ENCODE measurements around the gene HTR3E.

Gene HTR3E

DNA sequence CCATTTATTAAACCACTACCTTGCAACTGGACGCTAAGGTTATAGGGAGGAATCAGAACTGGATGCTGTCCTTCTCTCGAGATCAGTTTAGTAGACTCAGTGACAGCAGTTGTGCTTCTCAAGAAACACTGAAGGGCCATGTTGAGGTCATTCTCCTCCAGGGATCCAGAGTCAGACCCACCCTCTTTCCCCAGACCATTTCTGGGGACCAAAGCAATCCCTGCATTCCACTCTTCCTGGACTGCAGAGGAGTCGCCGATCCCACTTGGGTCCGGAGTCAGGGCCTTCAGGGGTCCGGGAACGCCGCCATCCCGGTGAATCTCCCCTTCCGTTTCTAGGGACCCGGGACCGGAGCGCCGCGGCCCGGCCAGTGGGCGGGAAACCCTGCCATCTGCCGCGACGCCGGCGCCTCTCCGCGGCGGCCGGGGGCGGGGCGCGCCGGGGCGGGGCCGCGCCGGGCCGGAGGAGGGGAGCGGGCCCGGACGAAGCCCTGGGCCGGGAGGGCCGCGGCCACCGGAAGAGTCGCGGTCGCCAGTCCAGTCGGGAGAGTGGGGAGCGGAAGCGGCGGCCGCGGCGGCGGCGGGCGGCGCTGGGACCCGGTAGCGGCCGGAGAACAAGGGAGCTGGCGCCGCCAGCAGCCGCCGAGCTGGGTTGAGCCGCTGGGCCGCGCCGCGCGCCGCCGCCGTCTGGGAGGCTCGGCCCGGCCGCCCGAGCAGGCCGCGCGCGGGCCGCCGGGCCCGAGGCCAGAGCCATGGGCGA, 58.2 kb downstream of the HTR3E start, which contains the start of gene DVL3:
Gene DVL3 (plus strand): TSS at position 493 of the 759 bp plus-strand sequence. CDS start 259 bp downstream, at position 752.
- peak in 48 of 56 donors; percentile 19 to 79 (median 53) for DNase-seq

DNA sequence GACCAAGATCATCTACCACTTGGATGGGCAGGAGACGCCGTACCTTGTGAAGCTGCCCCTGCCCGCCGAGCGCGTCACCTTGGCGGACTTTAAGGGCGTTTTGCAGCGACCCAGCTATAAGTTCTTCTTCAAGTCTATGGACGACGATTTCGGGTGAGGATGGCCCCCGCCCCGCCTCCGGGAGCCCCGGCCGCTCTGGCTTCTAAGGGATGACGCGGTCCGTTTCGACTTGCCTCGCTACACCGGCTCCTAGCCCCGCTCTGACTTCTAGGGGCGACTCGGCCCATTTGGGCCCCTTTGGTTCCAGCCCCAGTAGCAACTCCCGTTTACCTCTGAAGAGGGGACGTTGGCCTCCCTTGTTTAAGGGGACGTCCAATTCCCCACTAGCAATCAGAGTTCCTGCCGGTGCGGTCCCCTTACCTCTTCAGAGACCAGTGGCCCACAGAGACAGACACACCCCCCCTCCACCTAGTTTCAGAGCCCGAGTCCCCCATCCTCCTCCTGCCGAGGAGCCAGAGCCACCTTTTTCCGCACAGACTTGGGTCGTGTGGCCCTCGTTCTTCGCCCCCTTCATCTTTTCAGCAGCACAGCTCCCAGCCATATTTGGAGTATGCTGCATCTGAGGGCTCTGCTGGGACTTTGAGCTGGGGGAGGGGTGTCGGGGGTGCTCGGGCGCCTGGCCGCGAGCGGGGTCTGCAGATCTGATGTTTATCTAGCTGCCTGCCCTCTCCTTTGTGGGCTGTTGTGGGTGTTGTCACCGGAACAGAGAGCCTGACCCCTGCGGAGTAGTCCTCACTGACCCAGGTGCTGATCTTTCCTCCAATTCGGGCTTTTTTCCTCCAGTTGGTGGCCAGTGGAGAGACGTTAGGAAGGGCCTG, 59.0 kb downstream of the HTR3E start:
- DNase-seq: peak in 23 of 56 donors; percentile 35 to 68 (median 45)

DNA sequence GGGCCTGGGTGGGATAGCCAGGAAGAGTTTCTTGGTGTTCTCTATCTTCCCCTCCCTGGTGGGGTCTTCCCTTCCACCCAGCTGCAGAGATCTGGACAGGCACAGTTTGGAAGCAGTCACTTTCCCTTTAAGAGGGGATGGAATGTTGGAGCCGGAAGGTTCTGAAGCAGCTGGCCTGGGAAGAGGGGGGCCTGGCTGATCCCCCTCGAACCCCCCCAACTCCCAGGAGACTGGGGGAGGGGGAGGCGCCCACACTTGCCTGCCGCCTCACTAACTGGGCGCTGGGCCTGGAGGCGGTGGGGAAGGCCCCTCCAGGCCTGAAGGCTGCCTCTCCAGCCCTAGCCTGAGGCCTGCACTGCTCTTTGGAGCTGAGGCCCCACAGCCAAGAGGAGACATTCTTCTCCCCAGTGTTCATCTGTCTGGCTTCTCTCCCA, 59.7 kb downstream of the HTR3E start:
- peak in 45 of 56 donors; percentile 9 to 74 (median 42) for DNase-seq

Measured in nucleus accumbens (tissue), 56 donors.